SIG-M5 treated with dmso at 0.1 percent for 504 hours (cell line): ENCODE results near the gene PRSS53.

Experiments used
- DNase-seq: peaks from one replicate; lab custom pipeline; 2025; ENCODE audit not compliant: unreplicated experiment; lab: John Stamatoyannopoulos, UW

The PRSS53 gene

DNA sequence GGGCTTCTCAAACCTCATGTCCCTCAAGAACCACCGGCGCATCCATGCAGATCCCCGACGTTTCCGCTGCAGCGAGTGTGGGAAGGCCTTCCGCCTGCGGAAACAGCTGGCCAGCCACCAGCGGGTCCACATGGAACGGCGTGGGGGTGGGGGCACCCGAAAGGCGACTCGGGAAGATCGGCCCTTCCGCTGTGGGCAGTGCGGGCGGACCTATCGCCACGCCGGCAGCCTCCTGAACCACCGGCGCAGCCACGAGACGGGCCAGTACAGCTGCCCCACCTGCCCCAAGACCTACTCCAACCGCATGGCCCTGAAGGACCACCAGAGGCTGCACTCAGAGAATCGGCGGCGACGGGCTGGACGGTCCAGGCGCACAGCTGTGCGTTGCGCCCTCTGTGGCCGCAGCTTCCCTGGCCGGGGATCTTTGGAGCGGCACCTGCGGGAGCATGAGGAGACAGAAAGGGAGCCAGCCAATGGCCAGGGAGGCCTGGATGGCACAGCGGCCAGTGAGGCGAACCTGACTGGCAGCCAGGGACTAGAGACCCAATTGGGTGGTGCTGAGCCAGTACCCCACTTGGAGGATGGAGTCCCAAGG lies 8.6 kb downstream of the PRSS53 start:
- no peak for DNase-seq

DNA sequence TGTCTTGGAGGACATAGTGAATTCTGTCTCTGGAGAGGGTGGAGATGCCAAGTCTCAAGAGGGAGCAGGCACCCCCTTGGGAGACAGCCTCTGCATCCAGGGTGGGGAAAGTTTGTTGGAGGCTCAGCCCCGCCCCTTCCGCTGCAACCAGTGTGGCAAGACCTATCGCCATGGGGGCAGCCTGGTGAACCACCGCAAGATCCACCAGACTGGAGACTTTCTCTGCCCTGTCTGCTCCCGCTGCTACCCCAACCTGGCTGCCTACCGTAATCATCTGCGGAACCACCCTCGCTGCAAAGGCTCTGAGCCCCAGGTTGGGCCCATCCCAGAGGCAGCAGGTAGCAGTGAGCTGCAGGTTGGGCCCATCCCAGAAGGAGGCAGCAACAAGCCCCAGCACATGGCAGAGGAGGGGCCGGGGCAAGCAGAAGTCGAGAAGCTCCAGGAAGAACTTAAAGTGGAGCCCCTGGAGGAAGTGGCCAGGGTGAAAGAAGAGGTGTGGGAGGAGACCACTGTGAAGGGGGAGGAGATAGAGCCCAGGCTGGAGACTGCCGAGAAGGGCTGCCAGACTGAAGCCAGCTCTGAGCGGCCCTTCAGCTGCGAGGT lies 9.3 kb downstream of the PRSS53 start:
- peak; percentile 84 for DNase-seq

DNA sequence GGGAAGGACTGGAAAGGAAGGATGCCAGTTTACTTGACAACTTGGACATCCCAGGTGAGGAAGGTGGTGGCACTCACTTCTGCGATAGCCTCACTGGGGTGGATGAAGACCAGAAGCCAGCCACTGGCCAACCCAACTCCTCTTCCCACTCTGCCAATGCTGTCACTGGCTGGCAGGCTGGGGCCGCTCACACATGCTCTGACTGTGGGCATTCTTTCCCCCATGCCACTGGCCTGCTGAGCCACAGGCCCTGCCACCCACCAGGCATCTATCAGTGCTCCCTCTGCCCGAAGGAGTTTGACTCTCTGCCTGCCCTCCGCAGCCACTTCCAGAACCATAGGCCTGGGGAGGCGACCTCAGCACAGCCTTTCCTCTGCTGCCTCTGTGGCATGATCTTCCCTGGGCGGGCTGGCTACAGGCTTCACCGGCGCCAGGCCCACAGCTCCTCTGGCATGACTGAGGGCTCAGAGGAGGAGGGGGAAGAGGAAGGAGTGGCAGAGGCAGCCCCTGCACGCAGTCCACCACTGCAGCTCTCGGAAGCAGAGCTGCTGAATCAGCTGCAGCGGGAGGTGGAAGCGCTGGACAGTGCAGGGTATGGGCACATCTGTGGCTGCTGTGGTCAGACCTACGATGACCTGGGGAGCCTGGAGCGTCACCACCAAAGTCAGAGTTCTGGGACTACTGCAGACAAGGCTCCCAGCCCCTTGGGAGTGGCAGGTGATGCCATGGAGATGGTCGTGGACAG lies 10.0 kb downstream of the PRSS53 start:
- no peak for DNase-seq

DNA sequence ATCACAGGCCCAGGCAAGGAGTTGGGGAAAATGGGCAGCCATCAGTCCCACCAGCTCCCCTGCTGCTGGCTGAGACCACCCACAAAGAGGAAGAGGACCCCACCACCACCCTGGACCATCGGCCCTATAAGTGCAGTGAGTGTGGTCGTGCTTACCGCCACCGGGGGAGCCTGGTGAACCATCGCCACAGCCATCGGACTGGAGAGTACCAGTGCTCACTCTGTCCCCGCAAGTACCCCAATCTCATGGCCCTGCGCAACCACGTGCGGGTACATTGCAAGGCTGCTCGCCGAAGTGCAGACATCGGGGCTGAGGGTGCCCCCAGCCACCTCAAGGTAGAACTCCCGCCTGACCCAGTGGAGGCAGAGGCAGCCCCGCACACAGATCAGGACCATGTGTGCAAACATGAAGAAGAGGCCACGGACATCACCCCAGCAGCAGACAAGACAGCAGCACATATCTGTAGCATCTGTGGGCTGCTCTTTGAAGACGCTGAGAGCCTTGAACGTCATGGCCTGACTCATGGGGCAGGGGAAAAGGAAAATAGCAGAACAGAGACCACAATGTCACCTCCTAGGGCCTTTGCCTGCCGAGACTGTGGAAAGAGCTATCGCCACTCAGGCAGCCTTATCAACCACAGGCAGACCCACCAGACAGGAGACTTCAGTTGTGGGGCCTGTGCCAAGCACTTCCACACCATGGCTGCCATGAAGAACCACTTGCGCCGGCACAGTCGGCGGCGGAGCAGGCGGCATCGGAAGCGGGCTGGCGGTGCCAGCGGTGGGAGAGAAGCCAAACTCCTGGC lies 10.9 kb downstream of the PRSS53 start:
- DNase-seq: no peak

DNA sequence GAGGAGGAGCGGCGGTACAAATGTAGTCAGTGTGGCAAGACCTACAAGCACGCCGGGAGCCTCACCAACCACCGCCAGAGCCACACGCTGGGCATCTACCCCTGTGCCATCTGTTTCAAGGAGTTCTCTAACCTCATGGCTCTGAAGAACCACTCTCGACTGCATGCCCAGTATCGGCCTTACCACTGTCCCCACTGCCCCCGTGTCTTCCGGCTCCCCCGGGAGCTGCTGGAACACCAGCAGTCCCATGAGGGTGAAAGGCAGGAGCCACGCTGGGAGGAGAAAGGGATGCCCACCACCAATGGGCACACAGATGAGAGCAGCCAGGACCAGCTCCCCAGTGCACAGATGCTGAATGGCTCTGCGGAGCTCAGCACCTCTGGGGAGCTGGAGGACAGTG lies 11.7 kb downstream of the PRSS53 start:
- DNase-seq: no peak

DNA sequence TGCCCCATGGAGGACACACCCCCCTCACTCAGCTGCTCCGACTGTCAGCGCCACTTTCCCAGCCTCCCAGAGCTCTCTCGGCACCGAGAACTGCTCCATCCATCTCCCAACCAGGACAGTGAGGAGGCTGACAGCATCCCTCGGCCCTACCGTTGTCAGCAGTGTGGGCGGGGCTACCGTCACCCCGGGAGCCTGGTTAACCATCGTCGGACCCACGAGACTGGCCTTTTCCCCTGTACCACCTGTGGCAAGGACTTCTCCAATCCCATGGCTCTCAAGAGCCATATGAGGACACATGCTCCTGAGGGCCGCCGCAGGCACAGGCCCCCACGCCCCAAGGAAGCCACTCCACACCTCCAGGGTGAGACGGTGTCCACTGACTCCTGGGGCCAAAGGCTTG lies 12.4 kb downstream of the PRSS53 start:
- no peak for DNase-seq

DNA sequence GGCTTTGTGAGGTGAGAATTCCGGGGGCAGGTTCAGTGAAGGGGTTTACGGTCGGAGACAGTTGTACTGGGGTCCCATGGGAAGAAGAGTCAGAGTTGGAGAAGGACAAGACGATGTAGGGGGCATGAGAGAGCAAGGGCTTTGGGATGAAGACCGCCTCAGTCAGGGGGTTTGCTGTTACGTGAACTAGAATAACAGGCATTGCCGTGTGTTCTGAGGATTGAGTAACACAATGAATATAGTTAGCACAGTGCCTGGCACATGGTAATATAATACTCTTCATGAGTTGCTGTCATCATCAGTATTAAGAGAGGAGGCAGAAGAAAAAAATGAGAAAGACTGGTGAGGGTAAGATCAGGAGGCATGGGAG lies 13.9 kb downstream of the PRSS53 start:
- no peak for DNase-seq

DNA sequence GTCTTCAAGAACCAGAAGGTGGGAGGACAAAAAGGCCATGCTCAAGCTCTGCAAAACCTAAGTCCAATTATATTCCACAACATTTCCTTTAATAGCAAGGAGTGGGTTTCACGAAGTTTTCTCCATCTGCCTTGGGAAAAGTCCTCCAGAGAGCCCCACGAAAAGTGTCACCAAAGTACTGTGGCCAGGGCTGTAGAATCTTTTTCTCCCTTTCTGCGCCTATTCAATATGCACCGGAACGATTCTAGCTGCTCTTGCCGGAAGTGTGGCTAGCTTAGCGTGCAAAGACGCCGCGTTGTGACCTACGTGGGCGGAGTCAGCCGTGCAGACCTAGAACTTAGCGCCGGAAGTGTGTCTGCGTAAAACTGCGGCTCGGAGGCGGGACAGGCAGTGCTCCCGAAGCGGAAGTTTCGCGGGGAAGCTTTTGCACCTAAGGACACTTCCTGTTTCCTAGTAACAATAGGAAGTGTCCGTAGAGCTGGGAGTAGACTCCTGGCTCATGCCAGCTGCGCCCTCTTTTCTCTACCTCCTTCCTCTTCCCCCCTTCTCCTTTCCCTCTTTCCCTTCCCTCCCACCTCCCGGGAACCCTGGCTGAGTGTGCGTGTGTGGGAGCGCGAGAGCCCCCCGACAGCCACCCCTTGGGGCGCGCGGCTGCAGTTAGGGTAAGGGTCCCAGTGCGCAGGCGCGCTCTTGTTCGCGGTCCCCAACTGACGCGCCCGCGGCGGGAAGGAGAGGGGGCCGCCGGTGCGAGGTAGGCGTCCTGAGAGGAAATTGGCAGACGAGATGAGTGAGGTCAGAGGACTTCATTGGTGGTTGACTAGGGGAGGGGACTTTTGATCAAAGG lies 14.6 kb downstream of the PRSS53 start, which contains the start of the genes ZNF646 and ZNF668:
ZNF646 (plus strand) TSS at position 453 of the 844 bp plus-strand sequence. CDS start 1,903 bp downstream, outside the sequence.
ZNF668 (minus strand) TSS at position 271 of the 844 bp plus-strand sequence. CDS start 9,781 bp downstream, outside the sequence.
- peak; percentile 99 for DNase-seq

DNA sequence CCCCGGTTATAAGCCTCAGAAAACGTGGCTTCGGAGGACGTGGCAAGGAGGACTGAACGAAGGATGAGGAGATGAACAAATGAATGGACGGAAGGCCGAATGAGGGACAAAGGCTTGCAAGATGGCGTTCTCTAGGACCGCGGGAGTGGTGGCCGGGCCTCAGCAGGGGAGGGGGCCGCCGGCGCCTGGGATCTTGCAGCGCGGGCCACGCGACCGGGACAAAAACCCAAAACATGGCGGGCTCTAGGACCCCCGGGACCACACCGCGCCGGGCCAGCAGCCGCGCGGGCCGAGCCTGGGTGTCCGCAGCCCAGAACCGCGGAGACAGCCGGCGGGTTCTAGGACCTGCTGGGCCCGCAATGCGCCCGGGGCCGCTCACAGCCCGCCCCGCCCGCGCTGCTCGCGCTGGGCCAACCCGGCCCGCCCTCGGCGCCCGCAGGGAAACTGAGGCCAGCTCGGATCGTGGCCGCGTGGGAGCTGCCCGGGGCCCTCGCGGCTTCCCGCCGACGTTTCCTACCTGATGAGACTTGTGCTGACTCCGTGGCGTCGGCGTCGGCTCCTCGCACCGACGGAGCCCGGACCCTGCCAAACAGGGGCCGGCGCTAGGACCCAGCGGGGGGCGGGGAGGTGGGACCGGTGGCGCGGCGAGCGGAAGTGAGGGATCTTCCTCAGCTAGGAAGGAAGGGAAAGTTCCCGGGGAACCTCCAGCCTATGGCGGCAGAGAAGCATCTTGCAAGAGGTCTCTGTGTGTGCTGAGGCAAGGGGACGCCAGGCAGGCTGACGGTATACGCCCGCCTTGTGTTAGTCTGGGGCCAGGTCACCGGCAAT lies 15.4 kb downstream of the PRSS53 start:
- DNase-seq: peak; percentile 87

DNA sequence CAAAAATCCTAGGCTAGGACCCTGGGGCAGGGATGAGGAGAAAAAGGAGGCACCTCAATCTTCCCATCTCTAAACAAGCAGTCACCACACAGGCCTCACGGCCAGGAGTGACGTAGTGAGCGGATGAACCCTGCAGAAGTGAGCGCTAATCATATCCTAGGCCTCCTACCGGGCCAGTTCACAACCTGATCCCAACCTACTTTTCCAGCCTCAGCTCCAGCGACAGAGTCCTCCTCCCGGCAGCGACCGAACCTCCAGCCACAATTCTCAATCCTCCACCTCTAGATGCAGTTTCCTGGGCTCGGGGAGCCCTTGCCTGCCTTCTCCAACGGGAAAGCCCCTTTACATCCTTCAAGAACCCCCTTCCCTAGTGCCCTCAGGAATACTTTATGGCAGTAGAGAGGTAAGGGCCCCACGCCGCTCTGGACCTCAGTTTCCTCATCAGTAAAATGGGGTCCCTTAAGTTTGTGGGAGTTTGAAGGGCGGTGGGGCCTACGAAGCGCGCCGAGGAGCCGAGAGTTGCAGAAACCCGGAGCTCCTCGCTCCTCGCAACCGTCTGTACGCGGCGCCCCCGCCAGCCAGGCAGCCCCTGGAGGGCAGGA lies 16.1 kb downstream of the PRSS53 start:
- peak; percentile 61 for DNase-seq

DNA sequence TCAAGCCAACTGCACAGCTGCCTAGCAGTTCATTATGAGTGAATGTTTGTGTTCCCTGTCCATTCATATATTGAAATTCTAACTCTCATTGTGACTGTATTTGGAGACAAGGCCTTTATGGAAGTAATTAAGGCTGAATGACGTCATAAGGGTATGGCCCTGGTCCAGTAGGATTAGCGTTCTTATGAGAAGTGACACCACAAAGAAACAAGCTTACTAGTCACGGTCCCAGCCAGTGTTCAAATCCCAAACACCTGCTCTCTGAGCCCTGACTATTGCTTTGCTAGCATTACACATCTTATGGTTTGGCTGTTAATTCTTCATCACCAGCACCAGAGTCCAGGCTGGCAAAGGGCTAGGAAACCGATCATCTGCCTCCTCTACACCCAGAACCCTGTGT lies 16.9 kb downstream of the PRSS53 start:
- DNase-seq: no peak

DNA sequence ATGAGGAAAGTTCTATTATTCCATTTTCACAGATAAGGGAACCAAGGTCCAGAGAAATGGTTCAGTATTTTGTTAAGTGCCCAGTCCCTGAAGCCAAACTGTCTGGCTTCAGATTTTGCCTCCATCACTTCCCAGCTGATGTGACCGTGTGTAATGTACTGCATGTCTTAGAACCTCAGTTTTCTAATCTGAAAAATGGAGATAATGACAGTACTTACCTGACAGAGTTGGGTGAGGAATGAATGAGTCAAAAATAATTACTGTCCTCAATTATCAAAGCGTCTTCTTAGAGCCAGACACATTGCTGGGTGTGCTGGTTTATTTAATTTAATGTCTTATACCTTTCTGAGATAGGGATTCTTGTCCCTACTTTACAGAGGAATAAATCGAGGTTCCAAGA lies 21.4 kb downstream of the PRSS53 start:
- no peak for DNase-seq

DNA sequence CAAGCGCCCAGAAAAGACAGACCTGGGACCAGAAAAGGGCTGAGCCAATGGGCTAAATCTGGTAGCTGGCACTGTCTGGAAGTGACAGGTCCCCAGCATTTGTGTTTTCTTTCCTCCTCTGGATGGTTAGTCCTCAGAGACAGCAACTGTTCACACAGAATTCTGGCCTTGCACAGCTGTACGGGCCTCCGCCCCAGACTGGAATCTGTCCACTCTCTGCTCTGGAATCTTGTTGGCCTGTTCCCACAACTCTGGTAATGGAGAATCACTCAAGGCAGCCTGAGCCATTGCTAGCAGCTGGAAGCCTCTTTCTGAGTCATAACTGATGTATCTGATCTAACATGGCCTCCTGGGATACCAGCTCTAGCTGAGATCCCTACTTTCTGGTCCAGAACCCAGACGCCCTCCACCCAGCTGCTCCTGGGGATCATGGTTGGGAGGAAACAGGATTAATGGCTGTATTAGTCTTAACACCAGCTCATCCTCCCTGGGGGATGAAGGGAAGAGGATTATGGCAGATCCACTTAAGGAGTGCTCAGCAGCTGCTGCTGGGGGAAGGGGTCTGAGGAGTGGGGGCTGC lies 23.8 kb downstream of the PRSS53 start:
- DNase-seq: no peak

DNA sequence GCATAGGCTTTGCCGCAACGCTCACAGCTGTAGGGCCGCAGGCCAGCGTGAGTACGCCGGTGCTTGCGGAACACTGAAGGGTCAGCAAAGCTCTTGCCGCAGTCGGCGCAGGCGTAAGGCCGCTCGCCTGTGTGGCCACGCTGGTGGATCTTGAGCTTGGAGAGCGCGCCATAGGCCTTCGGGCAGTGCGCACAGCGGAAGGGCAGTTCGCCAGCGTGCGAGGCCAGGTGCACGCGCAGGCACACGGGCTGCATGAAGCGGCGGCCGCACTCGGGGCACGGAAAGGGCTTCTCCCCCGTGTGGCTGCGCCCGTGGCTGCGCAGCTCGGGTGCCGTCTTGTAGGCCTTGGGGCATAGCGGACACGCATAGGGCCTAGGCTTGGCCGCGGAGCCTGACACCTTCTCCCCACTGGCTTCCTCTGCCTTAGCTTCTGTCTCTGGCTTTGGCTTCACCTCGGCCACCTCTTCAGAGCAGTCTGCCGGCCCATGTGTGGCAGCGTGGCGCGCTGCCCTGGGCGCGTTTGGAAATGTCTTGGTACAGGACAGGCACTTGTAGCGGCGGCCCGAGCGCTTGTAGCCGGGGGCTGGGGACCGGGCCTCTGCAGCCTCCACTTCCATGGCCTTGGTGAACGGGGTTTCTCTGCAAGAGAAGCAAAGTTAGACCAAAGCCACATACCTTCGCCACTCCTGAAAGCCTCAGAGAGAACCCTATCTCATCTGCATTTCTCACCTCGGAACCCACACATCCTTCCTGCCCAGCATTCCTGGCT lies 24.7 kb downstream of the PRSS53 start:
- DNase-seq: no peak

DNA sequence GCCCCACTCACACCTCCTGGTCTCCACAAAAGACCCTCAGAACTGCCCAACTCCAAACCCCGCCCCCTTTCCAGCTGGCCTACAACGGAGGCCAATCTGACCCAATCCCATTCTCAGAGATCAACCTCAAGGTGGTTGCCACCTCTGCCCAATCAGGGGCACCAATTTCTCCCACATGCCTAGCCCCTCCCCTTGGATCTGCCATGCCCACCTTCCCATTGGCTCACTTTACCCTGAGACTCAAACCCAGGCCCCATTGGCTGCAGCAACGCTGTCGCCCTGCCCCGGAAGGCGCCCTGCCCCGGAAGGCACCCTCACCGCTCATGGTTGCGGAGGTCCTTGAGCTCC lies 25.3 kb downstream of the PRSS53 start:
- no peak for DNase-seq

DNA sequence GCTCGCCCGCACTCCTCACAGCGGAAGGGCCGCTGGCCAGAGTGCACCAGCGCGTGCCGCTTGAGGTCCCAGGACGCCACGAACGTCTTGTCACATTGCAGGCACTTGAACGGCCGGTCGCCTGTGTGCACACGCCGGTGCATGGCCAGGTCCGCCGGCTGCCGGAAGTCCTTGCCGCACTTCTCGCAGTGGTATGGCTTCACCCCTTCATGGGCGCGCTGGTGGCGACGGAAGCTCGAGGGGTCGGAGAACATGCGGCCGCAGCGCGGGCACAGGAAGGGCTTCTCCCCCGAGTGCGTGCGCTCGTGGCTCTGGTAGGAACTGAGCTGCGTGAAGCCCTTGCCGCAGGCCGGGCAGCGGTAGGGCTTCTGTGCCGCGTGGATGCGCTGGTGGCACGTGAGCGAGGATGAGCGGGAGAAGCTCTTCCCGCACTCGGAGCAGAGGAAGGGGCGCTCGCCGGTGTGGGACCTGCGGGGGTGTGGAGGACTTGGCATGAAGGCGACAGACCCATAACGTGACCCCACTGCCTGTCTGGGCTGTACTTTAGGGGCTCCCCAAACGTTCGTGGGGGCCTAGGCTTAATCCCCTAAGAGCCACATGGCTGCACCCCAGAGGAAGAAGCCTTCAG lies 26.8 kb downstream of the PRSS53 start:
- DNase-seq: no peak

DNA sequence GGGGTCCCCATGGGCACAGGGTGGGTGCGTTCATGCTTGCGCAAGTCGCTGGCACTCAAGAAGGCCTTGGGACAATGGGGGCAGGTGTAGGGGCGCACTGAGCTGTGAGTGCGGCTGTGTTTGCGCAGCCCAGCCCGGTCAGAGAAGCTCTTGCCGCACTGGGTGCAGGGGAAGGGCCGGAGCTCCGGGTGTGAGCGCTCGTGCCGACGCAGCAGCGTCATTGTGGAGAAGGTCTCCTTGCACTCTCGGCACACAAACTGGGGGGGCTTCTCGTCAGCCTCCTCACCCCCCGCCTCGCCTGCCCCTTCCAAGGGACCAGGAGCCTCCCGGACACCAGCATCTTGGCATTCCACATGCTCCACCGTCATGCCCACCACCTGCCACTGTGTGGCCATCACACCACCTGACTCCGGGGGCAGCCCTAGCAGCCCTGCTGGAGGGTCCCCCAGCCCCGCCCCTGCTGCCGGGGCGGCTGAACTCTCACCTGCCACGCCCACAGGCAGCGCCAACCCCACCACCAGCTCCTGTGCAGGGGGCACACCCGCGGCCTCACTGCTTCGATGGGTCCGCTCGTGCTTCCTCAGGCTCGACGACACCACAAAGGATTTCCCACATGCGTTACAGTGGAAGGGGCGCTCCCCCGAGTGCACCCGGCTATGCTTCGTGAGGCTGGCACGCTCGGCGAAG lies 27.5 kb downstream of the PRSS53 start:
- no peak for DNase-seq
